Activated CD8-positive, alpha-beta memory T cell treated with anti-CD3 and anti-CD28 coated beads for 48 hours (primary cell): ENCODE results near the gene BANP.
"Not testable (repeated sequence)": the region's sequence is repeated elsewhere in the genome, so short reads cannot be mapped to it uniquely, and the experiment has no call there.

Experiments used
- DNase-seq, 3 experiments: peaks; one replicate each; pipeline ENCODE4 v3.0.0-alpha.2; 2020; ENCODE audit warnings: low read depth in 2 of 3, low spot score in 2 of 3

BANP gene

GRCh38 chr16:88118376-88118775 lies 167.1 kb downstream of the BANP start:
- DNase-seq = no peak

GRCh38 chr16:88118852-88119741 lies 167.9 kb downstream of the BANP start:
- DNase-seq = not testable (repeated sequence)

- not testable (repeated sequence) for DNase-seq
Measured at GRCh38 chr16:88119881-88120751, 168.9 kb downstream of the BANP start.

GRCh38 chr16:88120812-88121211 lies 169.6 kb downstream of the BANP start:
- DNase-seq = no peak

- DNase-seq = not testable (repeated sequence)
Measured at GRCh38 chr16:88121391-88121790, 170.2 kb downstream of the BANP start.

- DNase-seq = no peak
Measured at GRCh38 chr16:88121886-88122580, 170.8 kb downstream of the BANP start.
